HCT116 (cell line): Measurements from ENCODE around the gene ZNF524.
"Not testable (repeated sequence)": the region's sequence is repeated elsewhere in the genome, so short reads cannot be mapped to it uniquely, and the experiment has no call there.

Experiments
- CBX3 ChIP-seq: IDR thresholded peaks from 2 replicates; pipeline ENCODE4 v1.6.1; 2012; ENCODE audit warnings: low read depth
- CEBPB ChIP-seq: IDR thresholded peaks from 2 replicates; pipeline ENCODE4 v1.6.1; 2012; ENCODE audit warnings: low read depth
- CTCF ChIP-seq, 3 experiments: fragments of 200-600 bp in 1 of 3; sonication (generic) in 1 of 3; IDR thresholded peaks in 2 of 3; conservative IDR thresholded peaks in 1 of 3; 2 replicates each; pipeline ENCODE4 v1.5.1; 2012 to 2017; ENCODE audit warnings: low read depth in 2 of 3, low read length in 2 of 3, antibody characterized with exemption in 1 of 3, borderline replicate concordance in 1 of 3, control low read depth in 1 of 3, mild to moderate bottlenecking in 1 of 3, mixed read lengths in 1 of 3, mixed run types in 1 of 3, moderate library complexity in 1 of 3; ENCODE audit not compliant: insufficient read depth in 1 of 3
- EZH2 ChIP-seq: fragments of 200-600 bp; sonication (generic); IDR thresholded peaks from 2 replicates; pipeline ENCODE4 v1.6.1; 2017; ENCODE audit warnings: antibody characterized with exemption, mixed run types
- JUND ChIP-seq: IDR thresholded peaks from 2 replicates; pipeline ENCODE4 v1.6.1; 2012
- POLR2A ChIP-seq: IDR thresholded peaks from 2 replicates; pipeline ENCODE4 v1.7.0; 2011; ENCODE audit warnings: borderline replicate concordance; ENCODE audit not compliant: insufficient read depth, insufficient read length; ENCODE audit errors: extremely low read depth
- REST ChIP-seq: IDR thresholded peaks from 2 replicates; pipeline ENCODE4 v1.6.1; 2012; ENCODE audit warnings: low read depth
- YY1 ChIP-seq: IDR thresholded peaks from 2 replicates; pipeline ENCODE4 v1.6.1; 2011; ENCODE audit warnings: low read length, low read depth, moderate library complexity, mild to moderate bottlenecking; ENCODE audit not compliant: insufficient replicate concordance; ENCODE audit errors: extremely low read depth
- TF ChIP-seq, protein P1 (sequence below): IDR thresholded peaks from 2 replicates; pipeline ENCODE4 v1.6.1; 2012

- TF ChIP-seq, protein P1, sequence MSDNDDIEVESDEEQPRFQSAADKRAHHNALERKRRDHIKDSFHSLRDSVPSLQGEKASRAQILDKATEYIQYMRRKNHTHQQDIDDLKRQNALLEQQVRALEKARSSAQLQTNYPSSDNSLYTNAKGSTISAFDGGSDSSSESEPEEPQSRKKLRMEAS = not testable (repeated sequence)
- not testable (repeated sequence) for TF ChIP-seq YY1; CTCF (IDR thresholded peaks at IDR 0.05 in 2 of 3, conservative IDR thresholded peaks at IDR 0.05 in 1 of 3; ENCODE audit: borderline replicate concordance in 1 of 3, insufficient read depth in 1 of 3, low read depth in 2 of 3, low read length in 2 of 3); CBX3; POLR2A; EZH2; REST; JUND; CEBPB
Measured at GRCh38 chr19:55583897-55584296, 16.2 kb upstream of the ZNF524 start.
